SK-N-SH (cell line): Measurements from ENCODE around the gene PGLYRP4. TPM values are rescaled to one million over a fixed set of nuclear protein-coding genes. Genes with fewer than 3 reads are reported as not detected.

Source experiments
- CTCF ChIA-PET: fragments of 300-600, 350-600 bp; formaldehyde crosslinking; extraction: SDS; loops from one replicate; lab custom pipeline; 2021; lab: Yijun Ruan, JAX
- POLR2A ChIA-PET: fragments of 350-600 bp; sonication (Branson Sonifier 250); formaldehyde crosslinking; extraction: SDS; loops from one replicate; lab custom pipeline; 2020; ENCODE audit warnings: antibody characterized with exemption, inconsistent platforms; lab: Yijun Ruan, JAX
- DNase-seq: peaks from one replicate; pipeline ENCODE4 v3.0.0; 2012
- H2AFZ ChIP-seq: fragments of 200-600 bp; sonication (generic); 2 replicates; pipeline ENCODE4 v1.8.1; 2016; ENCODE audit warnings: antibody characterized with exemption, mild to moderate bottlenecking, low read depth
- H3F3A ChIP-seq: fragments of 200-600 bp; sonication (generic); replicated peaks from 2 replicates; pipeline ENCODE3; 2016; ENCODE audit warnings: antibody characterized with exemption, mild to moderate bottlenecking; ENCODE audit not compliant: insufficient read depth
- H3K27ac ChIP-seq, 2 experiments: fragments of 200-500 bp in 1 of 2; fragments of 200-600 bp in 1 of 2; sonication (Bioruptor generic) in 1 of 2; sonication (generic), shearing (Covaris generic) in 1 of 2; 2 replicates each; pipeline versions ENCODE4 v1.5.1 to v1.6.1; 2014 to 2016; ENCODE audit warnings: low read depth in 2 of 2, inconsistent platforms in 1 of 2, low read length in 1 of 2, mild to moderate bottlenecking in 1 of 2, mixed read lengths in 1 of 2
- H3K27me3 ChIP-seq: fragments of 200-600 bp; sonication (generic), shearing (Covaris generic); 2 replicates; pipeline ENCODE4 v1.6.1; 2016; ENCODE audit warnings: mixed run types; ENCODE audit not compliant: insufficient read depth
- H3K36me3 ChIP-seq, 2 experiments: fragments of 200-500 bp in 1 of 2; fragments of 200-600 bp in 1 of 2; sonication (Bioruptor generic) in 1 of 2; sonication (generic) in 1 of 2; replicated peaks in 1 of 2; 2 replicates each; pipeline versions ENCODE3 to v1.5.1; 2014 to 2016; ENCODE audit warnings: low read length in 1 of 2, mild to moderate bottlenecking in 1 of 2; ENCODE audit not compliant: insufficient read depth in 2 of 2, control insufficient read depth in 1 of 2
- H3K4me1 ChIP-seq, 2 experiments: fragments of 200-500 bp in 1 of 2; fragments of 200-600 bp in 1 of 2; sonication (Bioruptor generic) in 1 of 2; sonication (generic), shearing (Covaris generic) in 1 of 2; 2 replicates each; pipeline versions ENCODE4 v1.5.1 to v1.6.1; 2014 to 2016; ENCODE audit warnings: low read depth in 1 of 2, low read length in 1 of 2, mixed run types in 1 of 2; ENCODE audit not compliant: insufficient read depth in 2 of 2, control insufficient read depth in 1 of 2
- H3K4me2 ChIP-seq: fragments of 200-600 bp; sonication (generic), shearing (Covaris generic); 2 replicates; pipeline ENCODE4 v1.6.1; 2017; ENCODE audit warnings: mixed run types
- H3K4me3 ChIP-seq, 2 experiments: fragments of 200-500 bp in 1 of 2; fragments of 200-600 bp in 1 of 2; sonication (Bioruptor generic) in 1 of 2; sonication (generic), shearing (Covaris generic) in 1 of 2; 2 replicates each; pipeline versions ENCODE4 v1.5.1 to v1.8.1; 2014 to 2016; ENCODE audit warnings: low read depth in 2 of 2, inconsistent platforms in 1 of 2, low read length in 1 of 2, mild to moderate bottlenecking in 1 of 2, mixed read lengths in 1 of 2, moderate library complexity in 1 of 2
- H3K79me2 ChIP-seq: fragments of 200-600 bp; sonication (generic); 2 replicates; pipeline ENCODE4 v1.8.1; 2017; ENCODE audit warnings: mild to moderate bottlenecking; ENCODE audit not compliant: insufficient read depth
- H3K9ac ChIP-seq: fragments of 200-600 bp; sonication (generic); 2 replicates; pipeline ENCODE4 v1.6.1; 2017; ENCODE audit warnings: mixed run types
- H3K9me2 ChIP-seq: fragments of 200-600 bp; sonication (generic); 2 replicates; pipeline ENCODE4 v1.6.1; 2017; ENCODE audit warnings: mixed run types
- H3K9me3 ChIP-seq: fragments of 200-600 bp; sonication (generic); 2 replicates; pipeline ENCODE4 v1.6.1; 2017; ENCODE audit warnings: mixed run types, mild to moderate bottlenecking, moderate library complexity
- H4K20me1 ChIP-seq: fragments of 200-600 bp; sonication (generic); 2 replicates; pipeline ENCODE4 v1.6.1; 2017; ENCODE audit warnings: mild to moderate bottlenecking, mixed run types; ENCODE audit not compliant: insufficient read depth
- EZH2phosphoT487 ChIP-seq: fragments of 200-600 bp; sonication (generic); IDR thresholded peaks from 2 replicates; pipeline ENCODE4 v1.6.1; 2017; ENCODE audit warnings: low read depth, mixed run types, mild to moderate bottlenecking, antibody characterized with exemption, moderate library complexity, borderline replicate concordance
- FOXM1 ChIP-seq: IDR thresholded peaks from 2 replicates; pipeline ENCODE4 v1.4.0; 2012; ENCODE audit warnings: low read depth, mild to moderate bottlenecking
- IRF3 ChIP-seq: fragments of 150-350 bp; IDR thresholded peaks from 2 replicates; pipeline ENCODE4 v1.6.1; 2016; ENCODE audit warnings: mild to moderate bottlenecking, low read depth, low read length
- MAX ChIP-seq: IDR thresholded peaks from 2 replicates; pipeline ENCODE4 v1.4.0; 2012; ENCODE audit warnings: low read depth
- PBX3 ChIP-seq: IDR thresholded peaks from 2 replicates; pipeline ENCODE4; 2012
- POLR2AphosphoS5 ChIP-seq: IDR thresholded peaks from 2 replicates; pipeline ENCODE4 v1.6.1; 2012; ENCODE audit warnings: low read depth, low read length
- RCOR1 ChIP-seq: fragments of 150-350 bp; IDR thresholded peaks from 2 replicates; pipeline ENCODE4 v1.6.1; 2017; ENCODE audit warnings: antibody characterized with exemption, low read length
- WGBS: methylation state at CpG from one replicate; pipeline ENCODE4 v1.1.6; 2017; ENCODE audit warnings: low lambda C conversion rate; 5-methylcytosine and 5-hydroxymethylcytosine counted together
- polyA plus RNA-seq, 3 experiments: library from polyadenylated mRNA; depleted of rRNA; stranded (reverse); fragments of >200 nt; gene quantifications; 2 replicates each; pipeline ENCODE4 v1.2.3, GENCODE V29; 2012

Gene PGLYRP4
- polyA plus RNA-seq, 1 of the 3 experiments (the other 2 are of a cell fraction): not detected

- TF ChIP-seq PBX3: no peak
Observed at GRCh38 chr1:153342178-153342577, 6.5 kb downstream of the PGLYRP4 start (continued).

GRCh38 chr1:153341431-153341934 lies 7.2 kb downstream of the PGLYRP4 start:
- no peaks in the 10 kb centered on the region for H3K9me3 ChIP-seq
- H3K27ac ChIP-seq: no peak overlapping the region
- H2AFZ ChIP-seq: no peak overlapping the region
- H3K9me2 ChIP-seq: no peaks in the 10 kb centered on the region
- H4K20me1 ChIP-seq: no peaks in the 10 kb centered on the region
- H3K4me1 ChIP-seq: no peaks in the 10 kb centered on the region
- H3K4me2 ChIP-seq: no peak overlapping the region
- H3K4me3 ChIP-seq: no peak overlapping the region
- no peaks in the 10 kb centered on the region for H3K36me3 ChIP-seq
- H3K9ac ChIP-seq: no peak overlapping the region
- H3K79me2 ChIP-seq: no peaks in the 10 kb centered on the region
- POLR2A ChIA-PET: no interaction called here
- CTCF ChIA-PET: interaction anchor here (1.3 to 2.8 kb wide), 2 partner anchors 11 to 153 kb away, joined by 3 to 17 read pairs; no protein-coding TSS in a partner anchor
- TF ChIP-seq POLR2AphosphoS5: no peak
- no peak for TF ChIP-seq RCOR1
- TF ChIP-seq PBX3: no peak
- TF ChIP-seq MAX: no peak
- no peak for TF ChIP-seq IRF3
- TF ChIP-seq EZH2phosphoT487: no peak
- H3K27me3 ChIP-seq: peaks cover 24% of the 10 kb centered on the region; the same call in 1 of the 2 replicates
- no peaks in the 10 kb centered on the region for H3F3A ChIP-seq
- no peak for DNase-seq
- 0% methylated on average over 4 of the region's 4 CpGs for WGBS

GRCh38 chr1:153340356-153340755 lies 8.3 kb downstream of the PGLYRP4 start:
- TF ChIP-seq FOXM1: no peak
- 29% methylated on average over 9 of the region's 10 CpGs for WGBS
- Histone ChIP-seq H3K27me3 (peaks cover 12% of the 10 kb centered on the region; the same call in 1 of the 2 replicates), H3K9me3 (no peaks in the 10 kb centered on the region), H4K20me1 (no peaks in the 10 kb centered on the region), H3K4me1 (no peaks in the 10 kb centered on the region), H3K79me2 (no peaks in the 10 kb centered on the region), H2AFZ (no peak overlapping the region), H3K36me3 (no peaks in the 10 kb centered on the region), H3K9me2 (no peaks in the 10 kb centered on the region), H3K4me2 (no peak overlapping the region), H3K4me3 (no peak overlapping the region), H3K9ac (no peak overlapping the region), H3K27ac (no peak overlapping the region), H3F3A (no peaks in the 10 kb centered on the region)
- no peak for DNase-seq
- POLR2A ChIA-PET: no interaction called here
- CTCF ChIA-PET: no interaction called here
